Ishikawa (cell line): ENCODE measurements around the gene SIMC1.

Source experiments
- CREB1 ChIP-seq: IDR thresholded peaks from 2 replicates; pipeline ENCODE4 v1.6.1; 2012; ENCODE audit warnings: low read depth
- EGR1 ChIP-seq: IDR thresholded peaks from 2 replicates; pipeline ENCODE4 v1.6.1; 2012
- EP300 ChIP-seq: IDR thresholded peaks from 2 replicates; pipeline ENCODE4 v1.6.1; 2012; ENCODE audit warnings: borderline replicate concordance
- FOXM1 ChIP-seq: IDR thresholded peaks from 2 replicates; pipeline ENCODE4 v1.6.1; 2012; ENCODE audit warnings: low read depth, borderline replicate concordance
- MAX ChIP-seq: IDR thresholded peaks from 2 replicates; pipeline ENCODE4 v1.6.1; 2012
- NFIC ChIP-seq: IDR thresholded peaks from 2 replicates; pipeline ENCODE4 v1.6.1; 2012
- RAD21 ChIP-seq: IDR thresholded peaks from 2 replicates; pipeline ENCODE4 v1.6.1; 2012; ENCODE audit warnings: low read depth
- REST ChIP-seq: IDR thresholded peaks from 2 replicates; pipeline ENCODE4 v1.6.1; 2012; ENCODE audit warnings: low read depth, mild to moderate bottlenecking
- TAF1 ChIP-seq: IDR thresholded peaks from 2 replicates; pipeline ENCODE4 v1.6.1; 2012; ENCODE audit warnings: low read depth, mild to moderate bottlenecking
- TCF12 ChIP-seq: IDR thresholded peaks from 2 replicates; pipeline ENCODE4 v1.6.1; 2012; ENCODE audit warnings: low read depth
- TEAD4 ChIP-seq: IDR thresholded peaks from 2 replicates; pipeline ENCODE4 v1.6.1; 2012
- USF1 ChIP-seq: IDR thresholded peaks from 2 replicates; pipeline ENCODE4 v1.6.1; 2012
- YY1 ChIP-seq: IDR thresholded peaks from 2 replicates; pipeline ENCODE4 v1.6.1; 2012; ENCODE audit warnings: low read depth
- ZBTB7A ChIP-seq: IDR thresholded peaks from 2 replicates; pipeline ENCODE4 v1.6.1; 2012; ENCODE audit warnings: low read depth

GRCh38 chr5:176391479-176391878 lies 153.3 kb downstream of the SIMC1 start:
- TF ChIP-seq RAD21 (no peak), TAF1 (no peak), EP300 (no peak), TCF12 (no peak), FOXM1 (no peak), MAX (no peak), EGR1 (no peak), YY1 (no peak), NFIC (no peak), CREB1 (no peak), ZBTB7A (no peak), TEAD4 (no peak), REST (no peak), USF1 (no peak)
